GM12878 (cell line): Measurements from ENCODE around the gene FCAMR. TPM values are rescaled to one million over a fixed set of nuclear protein-coding genes. Genes with fewer than 3 reads are reported as not detected.
A peak's percentile ranks its signal among the peaks of the same experiment; 100 is the strongest.

Experiments
- ATAC-seq: fragments of 200-7000 bp; cut with Tn5 transposase; 3 replicates; pipeline ENCODE4 v1.9.1; 2020; ENCODE audit warnings: mild to moderate bottlenecking, moderate library complexity
- BruUV-seq: library from RNA; stranded (reverse); fragments of 400-500 nt; replicated peaks from 2 replicates; lab custom pipeline; 2021; lab: Mats Ljungman, UMichigan
- CTCF ChIA-PET: fragments of 300-600 bp; sonication (Branson Sonifier 250); formaldehyde crosslinking; extraction: SDS; loops from one replicate; lab custom pipeline; 2021; ENCODE audit warnings: inconsistent platforms; lab: Yijun Ruan, JAX
- POLR2A ChIA-PET: fragments of 350-600 bp; formaldehyde crosslinking; extraction: SDS; loops from one replicate; lab custom pipeline; 2021; ENCODE audit warnings: inconsistent platforms; lab: Charles Lee
- RAD21 ChIA-PET: fragments of 300-600 bp; sonication (Branson Sonifier 250); formaldehyde crosslinking; loops from one replicate; lab custom pipeline; 2023; ENCODE audit warnings: antibody characterized with exemption; ENCODE audit not compliant: unreplicated experiment; lab: Charles Lee
- SMC1A ChIA-PET: fragments of 300-600 bp; sonication (Branson Sonifier 250); formaldehyde crosslinking; loops from one replicate; lab custom pipeline; 2023; ENCODE audit not compliant: unreplicated experiment, uncharacterized antibody; lab: Charles Lee
- DNase-seq: peaks from one replicate; pipeline ENCODE4 v3.0.0-alpha.2; 2011; ENCODE audit warnings: low read depth, low spot score
- FAIRE-seq: peaks from 3 replicates; lab custom pipeline; 2011; peaks lifted over from hg19 to GRCh38; lab: Jason Lieb, UNC
- H2AFZ ChIP-seq: 2 replicates; pipeline ENCODE4 v1.6.0; 2011; ENCODE audit warnings: low read depth, low read length, control low read depth; ENCODE audit not compliant: control insufficient read depth
- H3K27ac ChIP-seq: 2 replicates; pipeline ENCODE4 v1.5.1; 2011; ENCODE audit warnings: control low read depth; ENCODE audit not compliant: control insufficient read depth, insufficient read depth
- H3K27me3 ChIP-seq, 2 experiments: replicated peaks in 1 of 2; 2 replicates each; pipeline versions ENCODE4 v1.6.0 to v1.6.1; 2011; ENCODE audit warnings: low read length in 1 of 2; ENCODE audit not compliant: control insufficient read depth in 2 of 2, insufficient read depth in 2 of 2
- H3K36me3 ChIP-seq, 2 experiments: 2 replicates each; pipeline ENCODE4 v1.5.1; 2011; ENCODE audit warnings: low read length in 1 of 2; ENCODE audit not compliant: control insufficient read depth in 2 of 2, insufficient read depth in 2 of 2
- H3K4me1 ChIP-seq: 2 replicates; pipeline ENCODE4 v1.6.1; 2011; ENCODE audit warnings: mild to moderate bottlenecking, low read length, moderate library complexity, mixed read lengths; ENCODE audit not compliant: control insufficient read depth, insufficient read depth
- H3K4me2 ChIP-seq: 2 replicates; pipeline ENCODE4 v1.6.0; 2011; ENCODE audit warnings: control low read depth; ENCODE audit not compliant: control insufficient read depth, insufficient read depth
- H3K4me3 ChIP-seq: fragments of 200-600 bp; sonication (generic); 2 replicates; pipeline ENCODE4 v1.5.1; 2016
- H3K79me2 ChIP-seq: 2 replicates; pipeline ENCODE4 v1.6.0; 2011; ENCODE audit warnings: low read length; ENCODE audit not compliant: control insufficient read depth, insufficient read depth
- H3K9ac ChIP-seq: 2 replicates; pipeline ENCODE4 v1.8.0; 2011; ENCODE audit warnings: low read length, control low read depth, mixed read lengths; ENCODE audit not compliant: control insufficient read depth, insufficient read depth
- H3K9me3 ChIP-seq: replicated peaks from 3 replicates; pipeline ENCODE4 v1.5.1; 2011; ENCODE audit warnings: mild to moderate bottlenecking, low read length; ENCODE audit not compliant: control insufficient read depth, insufficient read depth
- H4K20me1 ChIP-seq: 2 replicates; pipeline ENCODE4 v1.6.0; 2011; ENCODE audit not compliant: control insufficient read depth, insufficient read depth
- ATF7 ChIP-seq: fragments of 450-650 bp; IDR thresholded peaks from 2 replicates; pipeline ENCODE4 v1.6.1; 2016; ENCODE audit warnings: low read depth, mild to moderate bottlenecking
- CBFB ChIP-seq: IDR thresholded peaks from 2 replicates; pipeline ENCODE4 v1.6.1; 2016; ENCODE audit warnings: antibody characterized with exemption, low read depth
- CHD1 ChIP-seq: IDR thresholded peaks from 2 replicates; pipeline ENCODE4 v1.6.1; 2012; ENCODE audit warnings: low read depth, low read length, improper control_type of control experiment
- FOXK2 ChIP-seq: fragments of 450-650 bp; IDR thresholded peaks from 2 replicates; pipeline ENCODE4 v1.6.1; 2017; ENCODE audit warnings: mild to moderate bottlenecking, moderate library complexity
- HDGF ChIP-seq: fragments of 450-650 bp; IDR thresholded peaks from 2 replicates; pipeline ENCODE4 v1.6.1; 2016; ENCODE audit warnings: antibody characterized with exemption
- LARP7 ChIP-seq: fragments of 450-650 bp; IDR thresholded peaks from 2 replicates; pipeline ENCODE4 v1.6.1; 2017; ENCODE audit warnings: mild to moderate bottlenecking
- MTA2 ChIP-seq: fragments of 450-650 bp; IDR thresholded peaks from 2 replicates; pipeline ENCODE4 v1.6.1; 2016; ENCODE audit warnings: low read depth, mild to moderate bottlenecking, moderate library complexity
- YY1 ChIP-seq: IDR thresholded peaks from 2 replicates; pipeline ENCODE4 v1.6.1; 2011; ENCODE audit warnings: low read depth, mild to moderate bottlenecking, low read length
- WGBS: methylation state at CpG from one replicate; pipeline ENCODE4 v1.1.6; 2016; ENCODE audit warnings: low lambda C conversion rate; ENCODE audit not compliant: insufficient replicate concordance, insufficient coverage; ENCODE audit errors: missing lambda C conversion rate; 5-methylcytosine and 5-hydroxymethylcytosine counted together
- in situ Hi-C: fragments of 300-500 bp; cut with MboI; formaldehyde crosslinking; loops from 9 replicates; pipeline ENCODE4 v1.14.3; 2018; ENCODE audit warnings: mixed read lengths
- intact Hi-C: fragments of 100-400 bp; cut with micrococcal nuclease; formaldehyde crosslinking; loops from one replicate; pipeline ENCODE4 v1.14.2; 2022; ENCODE audit not compliant: unreplicated experiment
- polyA plus RNA-seq, 11 experiments: library from polyadenylated mRNA; depleted of rRNA in 4 of 11; unstranded in 6 of 11; stranded (reverse) in 5 of 11; fragments of >200 nt; fragmentation: Nextera tagmentation in 4 of 11; fragmentation: Illumina TruSeq in 1 of 11; extraction: Ambion mirVana in 4 of 11; extraction: Trizol in 1 of 11; gene quantifications; 1 replicate in 1 of 11; 2 replicates in 10 of 11; pipeline versions ENCODE4 v1.2.1 to v1.2.3, GENCODE V29; 2011 to 2016; ENCODE audit warnings: inconsistent platforms in 2 of 11, missing spikeins in 2 of 11, low read depth in 1 of 11
- total RNA-seq, 4 experiments: library from RNA; depleted of rRNA in 3 of 4; stranded (reverse); fragments of >200 nt in 3 of 4; fragmentation: Illumina TruSeq in 1 of 4; extraction: Trizol in 1 of 4; gene quantifications; 2 replicates each; pipeline versions ENCODE4 v1.2.1 to v1.2.3, GENCODE V29; 2013 to 2021
- TF ChIP-seq, protein P1 (sequence below): fragments of 450-650 bp; IDR thresholded peaks from 2 replicates; pipeline ENCODE4 v1.6.1; 2016; ENCODE audit warnings: mild to moderate bottlenecking

Gene FCAMR
- total and polyA plus RNA-seq, 10 of the 15 experiments (the other 5 are each of a cell fraction or from before 2014, with no cell fraction given) = 0.04 to 0.15 (median 0.06) TPM; not detected in 3

DNA sequence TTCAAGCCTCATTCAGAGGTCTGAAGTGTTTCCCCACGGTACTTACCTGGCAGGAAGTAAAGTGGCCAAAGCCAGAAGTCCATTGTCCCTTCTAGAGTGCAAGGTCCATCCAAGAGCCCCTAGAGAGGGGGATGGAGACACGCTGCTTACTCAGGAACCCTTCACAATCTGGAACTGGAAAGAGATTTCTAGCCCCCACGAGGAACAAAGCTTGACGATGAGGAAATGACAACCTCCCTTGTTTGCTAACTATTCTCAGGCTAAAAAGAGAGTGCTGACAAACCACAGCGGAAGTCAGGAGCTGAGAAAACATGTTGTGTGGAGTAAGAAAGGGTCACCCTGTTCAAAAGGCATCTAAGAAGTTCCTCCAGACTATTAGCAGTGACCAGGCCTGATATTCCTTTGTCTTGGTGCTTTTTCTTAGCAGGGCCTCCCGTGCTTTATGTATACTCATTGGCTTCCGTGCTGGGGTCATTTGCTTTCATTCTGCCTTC lies 48.4 kb downstream of the FCAMR start, which contains the start of gene FCMR (continued):
- TF ChIP-seq YY1 (peak; percentile 26; the same call in 1 of the 2 replicates), CBFB (peak; percentile 77), CHD1 (0 out of 2 replicates have a peak, but pooled peaks have one; percentile 29), ATF7 (peak; percentile 76)

DNA sequence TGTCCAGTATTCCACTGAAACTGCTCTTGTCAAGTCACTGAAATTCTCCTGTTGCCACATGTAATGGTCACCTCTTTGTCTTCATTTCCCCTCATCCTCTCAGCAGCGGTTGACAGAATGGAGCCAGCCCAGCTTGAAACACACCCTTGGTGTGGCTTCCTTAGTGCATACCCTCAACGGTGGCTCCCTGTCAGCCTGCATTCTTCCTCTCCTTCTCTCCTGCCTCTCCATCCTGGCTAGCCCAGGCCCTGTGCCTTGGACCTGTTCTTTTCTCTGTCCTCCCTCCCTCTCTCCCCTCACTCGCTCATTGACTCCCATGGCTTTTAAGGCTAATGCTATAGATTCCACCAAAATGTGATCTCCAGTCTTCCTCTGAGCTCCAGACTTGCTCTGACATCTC lies 52.2 kb downstream of the FCAMR start:
- Histone ChIP-seq H3K27me3 (no peaks in the 10 kb centered on the region), H2AFZ (no peak overlapping the region)
- no peak for TF ChIP-seq MTA2
- TF ChIP-seq LARP7 = 0 out of 2 replicates have a peak, but pooled peaks have one; percentile 23
- TF ChIP-seq FOXK2 = no peak
- TF ChIP-seq, protein P1, sequence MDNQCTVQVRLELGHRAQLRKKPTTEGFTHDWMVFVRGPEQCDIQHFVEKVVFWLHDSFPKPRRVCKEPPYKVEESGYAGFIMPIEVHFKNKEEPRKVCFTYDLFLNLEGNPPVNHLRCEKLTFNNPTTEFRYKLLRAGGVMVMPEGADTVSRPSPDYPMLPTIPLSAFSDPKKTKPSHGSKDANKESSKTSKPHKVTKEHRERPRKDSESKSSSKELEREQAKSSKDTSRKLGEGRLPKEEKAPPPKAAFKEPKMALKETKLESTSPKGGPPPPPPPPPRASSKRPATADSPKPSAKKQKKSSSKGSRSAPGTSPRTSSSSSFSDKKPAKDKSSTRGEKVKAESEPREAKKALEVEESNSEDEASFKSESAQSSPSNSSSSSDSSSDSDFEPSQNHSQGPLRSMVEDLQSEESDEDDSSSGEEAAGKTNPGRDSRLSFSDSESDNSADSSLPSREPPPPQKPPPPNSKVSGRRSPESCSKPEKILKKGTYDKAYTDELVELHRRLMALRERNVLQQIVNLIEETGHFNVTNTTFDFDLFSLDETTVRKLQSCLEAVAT = peak; percentile 27; the same call in 1 of the 2 replicates
- TF ChIP-seq HDGF = peak; percentile 59; the same call in 1 of the 2 replicates
- TF ChIP-seq, all 136 proteins: peak for 3
- 38% methylated on average over 3 of the region's 3 CpGs for WGBS
- Histone ChIP-seq H3K27ac (peak overlapping the region; percentile 99), H3K36me3 (peaks cover 0 to 20% of the 10 kb centered on the region in 2 experiments; a peak in 3 of 4 replicates), H3K4me2 (peak overlapping the region; percentile 95), H3K4me1 (peaks cover 39% of the 10 kb centered on the region), H3K9ac (peak overlapping the region; percentile 94), H3K79me2 (peaks cover 90% of the 10 kb centered on the region), H3K4me3 (peak overlapping the region; percentile 86), H4K20me1 (peaks cover 7% of the 10 kb centered on the region), H3K9me3 (no peaks in the 10 kb centered on the region)
- ATAC-seq = no peak
- intact Hi-C loops (loop anchor here (10.0 kb wide), 1 partner anchor 413 kb away; the partner anchor contains the start of gene RASSF5), in situ Hi-C loops (no loop called here)
- ChIA-PET SMC1A (interaction anchor here (0.6 to 12.6 kb wide), 16 partner anchors 9 to 307 kb away, joined by 3 to 431 read pairs (median 4); partner anchors contain the start of gene IL10), POLR2A (interaction anchor here (0.9 to 12.2 kb wide), 8 partner anchors 13 to 204 kb away, joined by 3 to 222 read pairs (median 4); no protein-coding TSS in a partner anchor), CTCF (interaction anchor here (0.6 to 12.9 kb wide), 19 partner anchors 13 to 1252 kb away, joined by 3 to 643 read pairs (median 5); partner anchors contain the start of genes DYRK3, FCAMR and IL20), RAD21 (interaction anchor here (0.6 to 12.9 kb wide), 12 partner anchors 13 to 281 kb away, joined by 3 to 371 read pairs (median 5); partner anchors contain the start of genes IL19 and IL20)
- FAIRE-seq = no peak
- BruUV-seq = no TSS peak
- no peak for DNase-seq
